NCI-H1417 (cell line): ENCODE data around the gene RBP4.
A peak's percentile ranks its signal among the peaks of the same experiment; 100 is the strongest.

Source experiments
- DNase-seq, 3 experiments: peaks; one replicate each; lab custom pipeline; 2025; lab: John Stamatoyannopoulos, UW

RBP4 gene

DNA sequence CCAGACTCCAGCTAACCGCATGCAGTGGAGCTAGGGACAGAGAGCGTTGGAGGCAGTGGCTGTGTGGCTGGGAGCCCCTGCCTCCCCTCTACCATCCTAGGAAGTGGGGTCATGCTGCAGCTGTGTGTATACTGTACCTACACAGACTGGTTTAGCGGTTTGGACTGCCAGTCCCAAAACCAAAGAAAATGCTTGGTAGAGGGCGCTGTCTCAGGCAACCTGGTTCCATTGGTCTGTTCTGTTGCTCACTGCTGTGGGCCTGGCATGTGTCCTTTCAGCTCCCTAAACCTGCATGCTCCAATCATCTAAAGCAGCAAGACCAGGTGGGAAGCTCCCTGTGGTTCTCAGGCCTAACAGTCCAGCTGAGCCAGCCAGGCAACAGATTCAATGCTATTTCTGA is 4.5 kb downstream of the RBP4 start:
- DNase-seq = no peak

DNA sequence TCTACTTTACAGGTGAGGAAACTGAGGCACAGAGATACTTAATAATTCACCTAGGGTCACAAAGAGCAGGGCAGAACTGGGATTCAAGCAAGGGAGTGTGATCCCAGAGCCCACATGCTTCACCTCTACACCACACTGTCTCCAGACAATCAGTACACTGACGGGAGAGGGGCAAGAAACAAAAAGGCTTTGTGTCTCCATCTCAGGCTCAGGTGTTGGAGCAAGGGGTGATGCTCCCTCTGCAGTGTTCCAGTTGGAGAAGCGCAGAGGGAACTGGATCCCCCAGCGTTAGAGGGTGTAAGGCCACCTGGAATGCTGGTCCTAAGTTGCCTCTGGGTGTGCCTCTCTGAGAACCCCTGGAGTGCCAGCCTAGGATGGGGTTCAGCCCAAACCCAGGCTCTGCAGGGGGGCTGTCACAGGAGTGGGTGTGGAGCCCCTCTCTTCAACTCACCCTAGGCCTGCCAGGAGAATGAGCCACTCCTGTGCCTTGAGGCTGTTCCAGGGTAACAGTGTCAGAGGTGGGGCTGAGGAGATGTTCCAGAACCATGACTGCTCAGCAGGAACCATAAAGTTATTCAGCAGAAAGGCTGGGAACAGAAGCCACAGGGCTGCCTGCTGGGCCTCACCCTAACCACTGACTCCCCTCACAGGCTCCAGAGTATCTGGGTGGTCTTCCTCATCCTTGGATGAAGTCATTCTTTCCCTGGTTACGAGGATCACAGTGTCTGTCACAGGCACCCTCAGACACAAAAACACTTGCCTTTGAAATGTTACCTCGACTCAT is 5.5 kb downstream of the RBP4 start:
- DNase-seq = no peak

DNA sequence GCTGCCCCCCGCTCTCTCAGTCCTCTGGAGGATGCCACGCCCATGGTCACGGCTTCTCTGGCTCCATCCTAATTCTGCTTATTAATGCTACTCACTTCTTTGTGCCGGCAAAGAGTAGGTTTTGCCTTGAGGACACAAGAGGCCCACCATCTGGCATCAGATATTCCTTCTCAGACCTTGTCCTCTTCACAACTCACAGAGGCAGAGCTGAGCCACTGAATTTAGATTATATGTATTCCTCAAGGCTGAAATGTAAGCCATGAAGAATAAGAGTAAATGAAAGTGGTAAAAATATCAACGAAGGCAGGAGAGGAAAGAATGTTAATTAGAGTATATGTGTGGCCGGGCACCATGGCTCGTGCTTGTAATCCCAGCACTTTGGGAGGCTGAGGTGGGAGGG is 6.5 kb downstream of the RBP4 start:
- no peak for DNase-seq

- no peak for DNase-seq
Measured at GRCh38 chr10:93593749-93594148, 7.3 kb downstream of the RBP4 start.

GRCh38 chr10:93593254-93593653 is 7.8 kb downstream of the RBP4 start:
- DNase-seq = no peak

GRCh38 chr10:93591065-93591808 is 9.8 kb downstream of the RBP4 start:
- DNase-seq = no peak

- no peak for DNase-seq
Measured at GRCh38 chr10:93590638-93591037, 10.4 kb downstream of the RBP4 start.

DNA sequence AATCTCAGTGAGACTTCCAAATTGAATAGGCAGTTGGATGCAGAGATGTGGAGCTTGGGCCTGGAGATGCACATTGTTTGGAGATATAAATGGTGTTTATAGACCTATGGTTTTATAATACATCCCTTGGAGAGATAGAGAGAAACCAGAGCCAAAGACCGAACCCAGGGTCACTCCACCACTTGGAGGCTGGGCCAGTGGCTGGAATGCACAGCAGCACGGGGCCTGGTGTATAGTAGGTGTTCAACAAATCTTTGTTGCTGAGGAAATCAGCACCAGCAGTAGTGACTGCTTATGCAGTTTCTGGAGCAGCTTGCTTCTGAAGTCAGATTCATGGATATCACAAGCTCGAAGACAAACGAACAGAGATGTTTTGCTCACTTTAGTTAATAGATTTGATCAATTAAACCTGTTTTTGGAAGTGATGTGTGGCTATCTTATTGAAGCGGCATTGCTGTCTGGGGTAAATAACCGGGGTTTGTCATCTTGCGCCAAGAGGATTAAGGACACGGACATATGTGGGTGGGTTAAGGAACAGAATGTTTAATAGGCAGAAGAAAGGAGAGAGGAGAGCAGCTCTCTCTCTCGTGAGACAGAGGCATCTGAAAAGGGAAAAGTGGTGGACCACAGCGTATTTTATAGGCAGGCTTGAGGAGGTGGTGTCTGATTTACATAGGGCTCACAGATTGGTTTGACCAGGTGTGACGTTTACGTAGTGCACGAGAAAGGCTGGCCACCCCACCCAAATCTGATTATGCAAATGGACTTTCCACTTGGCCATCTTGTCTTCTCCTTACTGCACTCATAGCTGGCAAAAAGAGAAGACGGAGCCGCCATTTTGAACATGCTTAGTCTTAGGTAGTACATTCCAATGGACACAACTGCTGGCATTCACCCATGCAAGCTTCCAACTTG is 11.1 kb downstream of the RBP4 start:
- DNase-seq = no peak

DNA sequence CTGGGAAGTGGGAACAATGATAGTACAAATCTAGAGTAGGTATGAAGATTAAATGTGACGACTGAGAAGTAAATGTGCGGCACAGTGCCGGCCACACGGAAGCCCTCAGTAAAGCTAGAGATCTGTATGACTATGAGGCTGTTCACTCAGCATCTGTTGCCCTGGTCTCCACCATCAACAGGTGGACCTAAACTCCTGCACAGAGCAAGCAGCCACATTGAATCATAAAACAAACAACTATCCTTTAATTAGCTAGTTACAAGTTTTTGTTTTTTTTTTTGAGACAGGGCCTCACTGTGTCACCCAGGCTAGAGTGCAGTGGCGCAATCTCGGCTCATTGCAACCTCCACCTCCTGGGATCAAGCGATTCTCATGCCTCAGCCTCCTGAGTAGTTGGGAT is 16.6 kb downstream of the RBP4 start:
- no peak for DNase-seq

DNA sequence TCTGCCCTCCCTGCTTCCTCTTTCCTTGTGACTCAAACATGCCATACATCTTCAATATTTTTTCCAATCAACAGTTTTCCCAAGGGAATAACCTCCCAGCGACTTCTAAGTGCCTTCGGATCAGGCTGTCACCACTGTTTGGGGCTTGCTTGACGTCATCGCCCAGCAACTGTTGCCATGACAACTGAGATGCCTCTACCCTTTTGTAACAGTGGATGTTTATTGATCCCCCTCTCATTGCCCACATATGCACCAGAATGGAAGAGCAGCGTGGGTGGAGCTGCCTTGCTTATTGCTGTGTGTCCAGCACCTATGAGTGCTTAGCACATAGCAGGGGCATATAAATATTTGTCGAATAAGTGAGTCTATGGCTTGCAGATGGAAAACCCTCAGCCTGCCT is 20.2 kb downstream of the RBP4 start:
- DNase-seq = peak in 1 of 3 experiments; percentile 10

- DNase-seq = no peak
Measured at GRCh38 chr10:93579985-93580711, 20.9 kb downstream of the RBP4 start.

DNA sequence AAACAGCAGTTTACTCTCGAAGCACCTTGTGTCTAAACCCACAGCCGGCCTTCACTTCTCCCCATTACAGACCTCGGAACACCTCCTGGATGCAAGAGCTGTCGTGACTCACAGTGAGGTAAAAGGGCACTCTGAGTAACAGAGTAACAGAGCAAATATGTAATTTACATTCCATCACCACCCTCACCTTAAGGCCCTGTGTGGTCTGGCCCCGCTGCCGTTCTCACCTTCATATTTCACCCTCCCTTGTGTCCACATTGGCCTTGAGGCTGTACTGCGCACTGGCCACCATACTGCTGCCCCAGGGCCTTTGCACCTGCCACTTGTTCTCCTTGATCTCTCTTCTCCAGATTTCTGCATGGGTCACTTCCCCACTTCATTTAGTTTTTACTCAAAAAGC is 21.9 kb downstream of the RBP4 start:
- no peak for DNase-seq

DNA sequence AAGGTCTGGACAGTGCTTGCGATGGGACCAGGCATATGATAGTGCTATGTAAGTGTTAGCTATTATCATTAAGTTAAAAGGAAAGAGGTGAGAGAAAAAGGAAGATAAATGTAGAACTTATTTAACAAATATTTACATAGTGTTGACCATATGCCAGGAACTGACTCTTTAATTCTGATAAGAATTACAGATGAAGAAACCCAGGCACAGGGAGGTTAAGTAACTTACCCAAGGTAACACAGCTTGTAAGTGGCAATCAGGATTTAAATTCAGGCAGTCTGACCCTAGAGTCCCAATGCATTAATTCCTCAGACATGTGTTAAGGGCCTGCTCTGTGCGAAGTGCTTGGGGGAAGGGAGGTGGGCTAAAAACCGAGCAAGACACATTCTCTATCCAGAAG is 23.5 kb downstream of the RBP4 start:
- DNase-seq = no peak

GRCh38 chr10:93576888-93577287 is 24.1 kb downstream of the RBP4 start:
- DNase-seq = no peak

GRCh38 chr10:93573924-93574323 is 27.1 kb downstream of the RBP4 start:
- no peak for DNase-seq

GRCh38 chr10:93573051-93573909 is 27.8 kb downstream of the RBP4 start:
- no peak for DNase-seq

- DNase-seq = no peak
Measured at GRCh38 chr10:93572606-93573005, 28.4 kb downstream of the RBP4 start.

- no peak for DNase-seq
Measured at GRCh38 chr10:93570383-93570782, 30.7 kb downstream of the RBP4 start.

GRCh38 chr10:93568105-93568390 is 33.0 kb downstream of the RBP4 start:
- no peak for DNase-seq

- no peak for DNase-seq
Measured at GRCh38 chr10:93567277-93568104, 33.5 kb downstream of the RBP4 start.
